K562 (cell line): ENCODE data around the gene INTS13. TPM values are rescaled to one million over a fixed set of nuclear protein-coding genes. Genes with fewer than 3 reads are reported as not detected.

Source experiments
- ARID1B ChIP-seq: fragments of 450-650 bp; IDR thresholded peaks from 2 replicates; pipeline ENCODE4 v1.6.1; 2016; ENCODE audit warnings: antibody characterized with exemption, mild to moderate bottlenecking, inconsistent platforms
- BHLHE40 ChIP-seq: IDR thresholded peaks from 2 replicates; pipeline ENCODE4 v1.6.1; 2011; ENCODE audit warnings: low read length, improper control_type of control experiment
- BMI1 ChIP-seq: fragments of 150-350 bp; IDR thresholded peaks from 2 replicates; pipeline ENCODE4 v1.6.1; 2014; ENCODE audit warnings: low read length
- CEBPZ ChIP-seq: fragments of 150-350 bp; IDR thresholded peaks from 2 replicates; pipeline ENCODE4 v1.6.1; 2014; ENCODE audit warnings: low read depth, mild to moderate bottlenecking, low read length, borderline replicate concordance
- CREB3L1 ChIP-seq: fragments of 450-650 bp; IDR thresholded peaks from 2 replicates; pipeline ENCODE4 v1.6.1; 2014; ENCODE audit warnings: low read depth, mild to moderate bottlenecking, moderate library complexity, borderline replicate concordance
- CSDE1 ChIP-seq, 2 experiments: fragments of 450-650 bp; IDR thresholded peaks; 2 replicates each; pipeline ENCODE4 v1.6.1; 2016; ENCODE audit warnings: mild to moderate bottlenecking in 1 of 2
- ETS1 ChIP-seq: conservative IDR thresholded peaks from 2 replicates; pipeline ENCODE4 v1.6.1; 2011; ENCODE audit warnings: low read depth, mild to moderate bottlenecking, low read length; ENCODE audit not compliant: control insufficient read depth
- FOSL1 ChIP-seq: fragments of 200-800 bp; sonication (Bioruptor generic); conservative IDR thresholded peaks from 2 replicates; pipeline ENCODE4 v1.6.1; 2016; ENCODE audit warnings: missing genetic modification characterization, missing compliant biosample characterization
- KDM2B ChIP-seq: fragments of 250-450 bp; sonication (Bioruptor Pico); IDR thresholded peaks from 2 replicates; pipeline ENCODE4 v1.8.0; 2021; ENCODE audit warnings: mild to moderate bottlenecking, moderate library complexity
- LCOR ChIP-seq: sonication (generic); formaldehyde crosslinking; IDR thresholded peaks from 2 replicates; pipeline ENCODE4 v1.8.0; 2022; ENCODE audit warnings: mild to moderate bottlenecking, missing genetic modification reagents
- MEF2A ChIP-seq: IDR thresholded peaks from 2 replicates; pipeline ENCODE4 v1.6.1; 2011; ENCODE audit warnings: low read depth, mild to moderate bottlenecking, low read length, moderate library complexity; ENCODE audit not compliant: control insufficient read depth
- MTA3 ChIP-seq: fragments of 450-650 bp; formaldehyde crosslinking; IDR thresholded peaks from 2 replicates; pipeline ENCODE4 v1.6.1; 2017; ENCODE audit warnings: mild to moderate bottlenecking, borderline replicate concordance
- PRDM10 ChIP-seq: fragments of 450-650 bp; IDR thresholded peaks from 2 replicates; pipeline ENCODE4 v1.6.1; 2018; ENCODE audit not compliant: partially characterized antibody
- SRSF9 ChIP-seq: fragments of 200-400 bp; formaldehyde crosslinking; IDR thresholded peaks from 2 replicates; pipeline ENCODE4 v1.6.1; 2017; ENCODE audit warnings: low read depth, low read length, borderline replicate concordance
- ZFP91 ChIP-seq: sonication (generic); formaldehyde crosslinking; IDR thresholded peaks from 2 replicates; pipeline ENCODE4 v1.8.0; 2022; ENCODE audit warnings: mild to moderate bottlenecking, missing genetic modification reagents
- polyA plus RNA-seq, 8 experiments: library from polyadenylated mRNA; depleted of rRNA in 4 of 8; stranded (reverse) in 5 of 8; unstranded in 3 of 8; fragments of >200 nt; fragmentation: Nextera tagmentation in 2 of 8; fragmentation: Illumina TruSeq in 1 of 8; extraction: Ambion mirVana in 2 of 8; extraction: Trizol in 1 of 8; gene quantifications; 2 replicates each; pipeline versions ENCODE4 v1.2.1 to v1.2.3, GENCODE V29; 2011 to 2014; ENCODE audit warnings: inconsistent platforms in 1 of 8, missing spikeins in 1 of 8
- total RNA-seq, 7 experiments: library from RNA; depleted of rRNA in 6 of 7; stranded (reverse); fragments of >200 nt in 6 of 7; fragmentation: Illumina TruSeq in 2 of 7; extraction: Trizol in 2 of 7; gene quantifications; 2 replicates each; pipeline versions ENCODE4 v1.2.1 to v1.2.3, GENCODE V29; 2011 to 2021; ENCODE audit warnings: low replicate concordance in 1 of 7

The INTS13 gene
- total and polyA plus RNA-seq, 9 of the 15 experiments (the other 6 are each of a cell fraction or from before 2014, with no cell fraction given): 48.3 to 91.8 (median 78.1) TPM

- no peak for TF ChIP-seq CEBPZ
- TF ChIP-seq SRSF9: no peak
- no peak for TF ChIP-seq BMI1
- 0 out of 2 replicates have a peak, but pooled peaks have one; percentile 18 for TF ChIP-seq ETS1
- peak; percentile 60 for TF ChIP-seq PRDM10
- no peak for TF ChIP-seq MEF2A
- peak; percentile 64 for TF ChIP-seq BHLHE40
- TF ChIP-seq LCOR (CRISPR knock-in tag): no peak; the same call in 1 of the 2 replicates
- 0 out of 4 replicates have a peak, but pooled peaks of 1 of the 2 experiments have one; percentile 35 for TF ChIP-seq CSDE1 (IDR thresholded peaks at IDR 0.05)
- no peak for TF ChIP-seq ARID1B
- peak; percentile 80 for TF ChIP-seq CREB3L1
- no peak for TF ChIP-seq ZFP91 (CRISPR knock-in tag)
- no peak for TF ChIP-seq FOSL1 (tag)
- TF ChIP-seq MTA3: peak; percentile 62; the same call in 1 of the 2 replicates
- no peak for TF ChIP-seq KDM2B (CRISPR knock-in tag)
These were observed at the start of gene INTS13, which contains the start of gene FGFR1OP2 (continued) for GRCh38 chr12:26937863-26938700.
